NCI-H2029 (cell line): ENCODE measurements around the gene WASF2.
"Not testable (repeated sequence)": the region's sequence is repeated elsewhere in the genome, so short reads cannot be mapped to it uniquely, and the experiment has no call there.

Source experiments
- DNase-seq: peaks from one replicate; lab custom pipeline; 2025; lab: John Stamatoyannopoulos, UW

Gene WASF2

DNA sequence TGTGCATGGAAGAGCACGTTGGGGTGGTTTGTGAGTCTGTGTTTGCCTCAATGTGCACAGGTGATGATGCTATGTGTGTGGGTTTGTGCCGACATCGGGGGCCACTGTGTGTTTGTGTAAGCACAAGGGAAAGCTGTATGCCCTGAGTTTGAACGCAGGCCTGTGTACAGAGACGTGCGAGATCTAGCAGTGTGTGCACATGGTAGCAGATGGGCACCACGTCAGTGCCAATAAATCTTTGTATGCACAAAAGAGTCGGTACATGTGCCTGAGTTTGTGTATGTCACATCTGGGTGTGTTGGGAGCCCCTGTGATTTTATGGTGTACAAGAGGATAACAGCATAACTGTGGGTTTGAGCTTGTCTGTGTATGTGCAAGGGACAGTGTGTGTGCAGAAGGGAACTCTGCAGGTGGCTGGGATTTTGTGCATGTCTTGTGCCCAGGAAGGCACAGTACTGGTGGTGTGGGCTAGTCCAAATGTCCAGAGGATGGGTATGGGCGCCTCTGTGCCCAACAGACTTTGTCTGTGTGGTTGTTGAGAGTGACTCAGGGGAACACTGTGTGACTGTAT, 32.0 kb upstream of the WASF2 start:
- no peak for DNase-seq

DNA sequence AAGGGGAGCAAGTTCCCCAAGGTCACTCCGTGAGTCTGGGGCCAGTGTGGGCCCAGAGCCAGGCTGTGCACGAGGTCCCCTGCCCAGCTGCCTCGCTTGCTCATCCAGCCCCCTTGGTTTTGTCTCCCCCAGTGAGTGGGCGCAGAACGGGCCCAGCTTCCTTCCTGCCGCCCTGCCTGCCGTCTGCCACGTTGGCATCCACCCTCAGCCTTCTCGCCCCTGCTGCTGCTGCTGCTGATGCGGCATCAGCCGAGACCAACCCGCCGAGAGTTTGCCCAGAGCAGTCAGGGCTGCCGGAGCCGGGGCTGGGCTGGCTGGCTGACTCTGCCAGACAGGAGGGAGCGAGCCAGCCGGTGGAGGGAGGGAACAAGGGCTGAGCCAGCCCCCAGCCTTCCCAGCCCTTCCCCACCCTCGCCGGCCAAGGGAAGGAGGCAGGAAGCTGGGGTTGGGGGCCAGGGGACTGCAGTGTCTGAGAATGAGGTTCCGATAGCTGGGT, 31.4 kb upstream of the WASF2 start:
- no peak for DNase-seq

DNA sequence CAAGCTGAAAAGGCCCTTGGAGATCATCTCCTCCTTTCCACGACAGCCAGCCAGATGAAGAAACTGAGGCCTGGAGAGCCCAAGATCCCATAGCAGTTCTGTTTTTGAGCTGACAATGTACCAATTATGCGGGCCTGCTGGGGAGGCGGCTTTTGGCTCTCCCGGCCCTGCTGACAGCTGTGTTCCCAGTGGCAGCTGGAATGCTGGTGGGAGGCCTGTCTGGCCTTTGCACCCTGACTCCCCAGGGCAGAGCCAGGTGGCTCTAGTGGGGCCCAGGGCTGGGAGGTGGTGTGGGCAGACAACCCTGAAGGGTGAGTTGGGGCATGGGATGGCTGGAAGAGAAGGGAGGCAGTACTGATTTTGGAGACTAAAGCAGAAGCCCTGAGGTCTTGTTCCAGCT, 30.7 kb upstream of the WASF2 start:
- DNase-seq = no peak

DNA sequence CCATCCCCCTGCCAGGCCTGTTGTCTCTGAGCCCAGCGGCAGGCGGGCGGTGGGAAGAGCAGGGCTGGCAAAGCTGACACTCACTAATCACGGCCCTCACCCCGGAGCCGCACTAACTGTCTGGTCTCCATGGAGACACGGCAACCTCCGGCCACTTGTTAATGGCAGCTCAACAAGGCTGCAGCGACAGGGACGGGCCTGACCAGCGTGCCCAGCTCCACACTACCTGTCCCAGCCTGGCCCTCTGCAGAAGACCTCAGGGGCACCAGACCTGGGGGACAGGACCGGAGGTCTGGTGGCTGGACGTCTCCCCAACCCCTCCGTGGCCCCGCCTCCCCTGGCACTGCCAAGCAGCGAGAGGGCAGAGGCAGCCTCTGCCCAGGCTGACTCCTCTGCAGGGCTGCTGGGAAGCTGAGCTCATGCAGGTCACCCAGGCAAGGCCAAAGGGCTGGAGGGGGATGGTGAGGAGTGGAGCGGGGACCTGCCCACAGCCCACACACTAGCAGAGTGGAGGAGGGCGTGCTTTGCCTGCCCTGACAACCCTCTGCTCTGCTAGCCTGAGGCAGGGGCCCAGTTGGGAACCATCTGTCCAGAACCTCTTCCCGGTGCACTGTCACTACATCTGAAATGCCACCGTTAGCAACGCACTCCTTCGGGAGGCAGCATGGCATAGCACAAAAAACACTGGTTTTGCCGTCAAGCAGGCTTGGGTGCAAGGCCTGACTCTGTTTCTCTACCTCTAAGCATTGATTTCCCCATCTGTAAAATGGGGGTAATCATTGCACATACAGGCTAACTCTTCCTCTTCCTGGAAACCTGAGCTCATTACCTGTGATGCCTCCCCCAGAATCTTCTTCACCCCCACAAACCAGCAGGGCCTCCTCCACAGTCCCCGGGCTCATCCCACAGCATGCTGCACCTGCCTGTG, 29.6 kb upstream of the WASF2 start:
- peak; percentile 53 for DNase-seq

DNA sequence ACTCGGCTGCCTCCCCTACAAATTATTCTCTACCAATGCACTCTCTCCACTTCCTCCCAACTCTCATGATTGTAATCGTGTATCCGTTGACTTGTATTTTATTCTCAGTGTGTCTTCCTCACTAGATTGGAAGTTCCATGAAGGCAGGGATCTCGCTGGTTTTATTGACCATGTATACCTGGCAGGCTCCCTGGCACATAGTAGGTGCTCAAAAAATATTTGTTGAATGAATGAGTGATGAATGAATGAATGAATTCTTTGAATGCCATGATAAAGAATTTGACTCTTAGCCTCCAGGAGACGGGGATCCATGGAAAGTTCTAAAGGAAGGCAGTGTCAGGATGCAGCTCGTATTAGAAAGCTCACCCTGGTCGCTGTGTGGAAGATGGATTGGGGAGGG, 28.8 kb upstream of the WASF2 start:
- DNase-seq = no peak

DNA sequence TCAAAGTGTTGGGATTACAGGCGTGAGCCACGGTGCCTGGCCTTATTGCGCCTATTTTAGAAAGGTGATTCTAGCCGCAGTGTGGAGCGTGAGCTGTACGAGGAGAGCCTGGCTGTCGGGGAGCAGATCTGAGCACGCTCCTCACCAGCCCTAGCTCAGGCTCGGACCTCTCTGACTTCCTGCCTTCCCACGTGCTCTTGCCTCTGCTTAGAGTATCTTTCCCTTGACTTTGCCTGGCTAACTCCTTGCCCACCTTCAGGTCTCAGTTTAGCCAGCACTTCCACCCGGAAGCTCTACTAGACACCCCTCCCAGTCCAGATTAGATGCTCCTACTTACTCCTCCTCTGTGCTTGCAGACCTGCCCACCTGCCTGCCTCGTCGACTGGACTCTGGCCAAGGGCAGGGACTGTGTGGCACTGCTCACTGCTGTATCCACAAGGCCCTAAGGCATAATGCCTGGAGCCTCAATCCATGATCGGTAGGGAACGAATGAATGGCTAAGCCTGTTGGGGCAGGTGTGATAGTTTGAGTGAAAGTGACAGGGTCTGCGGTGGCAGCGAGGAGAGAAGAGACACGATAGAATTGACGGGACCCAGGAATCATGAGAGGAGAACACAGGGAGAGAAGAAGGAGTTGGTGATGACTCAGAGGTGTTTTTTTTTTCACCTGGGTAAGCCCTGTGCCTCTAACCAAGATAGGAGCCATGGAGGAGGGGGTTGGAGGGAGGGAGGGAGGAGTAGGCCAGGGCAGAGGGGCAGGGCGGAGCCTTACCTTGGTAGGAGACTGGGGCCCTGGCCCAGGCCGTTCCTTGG, 28.1 kb upstream of the WASF2 start:
- peak; percentile 52 for DNase-seq

DNA sequence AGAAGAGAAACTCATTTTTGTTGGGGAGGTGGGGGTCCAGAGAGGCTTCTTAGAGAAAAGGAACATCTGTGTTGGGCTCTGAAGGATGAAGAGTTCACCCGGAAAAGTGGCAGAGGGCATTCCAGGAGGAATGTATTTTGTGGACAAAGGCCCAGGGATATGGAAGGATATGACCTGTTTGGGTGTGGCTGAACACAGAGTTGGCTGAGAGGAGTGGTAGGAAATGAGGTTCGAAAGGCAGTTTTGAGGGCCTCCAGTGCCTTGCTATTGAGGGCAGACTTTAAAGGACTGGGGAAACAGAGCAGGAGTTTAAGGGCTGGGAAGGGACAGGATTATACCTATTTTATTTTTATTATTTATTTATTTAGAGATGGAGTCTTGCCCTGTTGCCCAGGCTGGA, 27.3 kb upstream of the WASF2 start:
- no peak for DNase-seq

DNA sequence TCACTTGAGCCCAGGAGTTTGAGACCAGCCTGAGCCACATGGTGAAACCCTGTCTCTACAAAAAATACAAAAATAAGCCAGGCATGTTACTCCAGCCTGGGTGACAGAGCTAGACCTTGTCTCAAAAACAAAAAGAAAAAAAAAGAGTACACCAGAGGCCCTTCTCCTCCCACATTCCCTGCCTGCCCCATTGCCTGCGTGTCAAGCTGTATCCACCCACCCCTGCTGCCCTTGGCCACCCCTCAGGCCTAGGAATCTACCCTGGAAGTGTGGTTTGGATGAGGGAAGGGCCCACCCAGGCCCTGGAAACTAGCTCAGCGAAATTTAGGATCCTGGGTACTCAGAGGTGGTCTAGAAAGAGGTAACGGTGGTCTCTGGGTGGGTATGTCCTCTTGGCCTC, 25.7 kb upstream of the WASF2 start:
- DNase-seq = no peak

DNA sequence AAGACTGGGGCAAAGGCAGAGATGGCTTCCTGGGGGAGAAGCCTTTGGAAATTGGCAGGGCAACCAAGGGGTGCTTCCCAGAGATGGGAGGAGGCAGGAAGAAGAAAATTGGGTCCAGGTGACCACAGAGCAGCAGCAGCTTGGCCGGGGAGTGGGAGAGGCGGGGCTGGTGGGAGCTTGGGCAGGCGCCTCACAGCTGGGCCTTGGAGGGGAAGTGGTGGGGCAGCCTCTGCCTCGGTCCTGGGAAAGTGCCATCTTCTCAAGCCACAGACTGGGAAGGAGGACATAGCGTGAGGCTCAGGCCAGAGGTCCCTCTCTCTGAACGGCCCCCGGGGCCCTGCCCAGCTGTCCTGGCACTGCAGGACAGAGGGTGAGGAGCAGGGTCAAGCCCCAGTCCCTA, 24.0 kb upstream of the WASF2 start:
- no peak for DNase-seq

DNA sequence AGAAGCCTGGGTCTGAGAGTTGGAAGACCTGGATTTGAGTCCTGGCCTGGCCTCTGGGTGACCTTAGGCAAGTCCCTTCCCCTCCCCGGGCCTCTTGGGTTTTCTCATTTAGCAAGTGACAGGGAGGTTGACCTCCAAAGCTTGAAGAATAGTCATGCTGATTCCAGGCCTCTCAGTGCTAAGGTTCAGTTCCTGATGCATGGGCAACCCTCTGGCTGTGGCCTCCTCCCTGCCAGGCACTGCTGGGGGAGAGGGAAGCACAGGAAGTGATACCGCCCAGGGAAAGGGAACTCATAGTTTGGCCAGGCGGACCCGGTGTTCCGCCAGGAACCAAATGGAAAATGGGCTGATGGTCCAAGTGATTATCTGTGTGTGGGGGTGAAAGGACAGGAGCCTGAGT, 23.6 kb upstream of the WASF2 start:
- no peak for DNase-seq

DNA sequence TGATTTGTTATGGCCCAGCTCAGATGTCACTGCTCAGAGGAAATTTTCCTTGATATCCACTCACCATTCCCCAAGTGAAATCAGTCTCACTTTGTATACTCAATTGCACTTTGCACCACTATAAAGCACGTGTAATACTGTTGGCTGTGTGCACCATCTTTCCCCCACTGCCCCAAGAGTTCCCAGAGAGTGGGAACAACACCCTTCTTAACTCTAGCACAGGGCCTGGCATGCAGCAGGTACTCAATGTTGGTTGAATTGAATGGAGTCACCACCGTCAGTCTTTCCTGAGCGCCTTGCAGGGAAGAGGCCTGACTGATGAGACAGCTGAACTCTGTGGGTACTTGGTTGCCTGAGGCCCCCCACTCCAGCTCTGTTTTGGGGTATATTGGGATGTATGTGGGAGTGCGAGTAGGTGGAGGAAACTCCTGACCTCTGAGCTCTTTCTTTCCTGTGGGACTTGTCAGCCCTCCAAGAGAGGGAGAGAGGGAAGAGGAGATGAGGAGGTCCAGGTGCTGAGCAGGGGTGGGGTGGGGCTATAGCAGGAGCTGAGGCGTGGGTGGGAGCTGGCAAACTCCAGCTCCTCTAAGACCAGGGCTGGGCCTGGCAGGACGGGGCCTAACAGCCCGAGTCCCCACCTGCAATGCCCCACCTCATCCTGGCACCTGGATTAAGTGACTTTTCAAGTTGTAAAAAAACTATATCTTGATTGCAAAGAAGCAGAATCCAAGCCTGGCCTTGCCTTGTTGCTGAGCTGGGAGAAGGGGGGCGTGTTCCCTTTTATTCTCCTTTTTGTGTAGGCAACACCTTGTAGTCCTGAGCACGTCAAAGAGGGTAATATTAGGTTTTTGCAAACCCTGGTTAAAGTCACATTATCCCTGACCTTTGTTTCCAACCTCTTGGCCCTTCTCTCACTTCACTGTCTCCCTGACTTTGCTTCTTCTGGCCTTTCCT, 19.4 kb upstream of the WASF2 start:
- no peak for DNase-seq

DNA sequence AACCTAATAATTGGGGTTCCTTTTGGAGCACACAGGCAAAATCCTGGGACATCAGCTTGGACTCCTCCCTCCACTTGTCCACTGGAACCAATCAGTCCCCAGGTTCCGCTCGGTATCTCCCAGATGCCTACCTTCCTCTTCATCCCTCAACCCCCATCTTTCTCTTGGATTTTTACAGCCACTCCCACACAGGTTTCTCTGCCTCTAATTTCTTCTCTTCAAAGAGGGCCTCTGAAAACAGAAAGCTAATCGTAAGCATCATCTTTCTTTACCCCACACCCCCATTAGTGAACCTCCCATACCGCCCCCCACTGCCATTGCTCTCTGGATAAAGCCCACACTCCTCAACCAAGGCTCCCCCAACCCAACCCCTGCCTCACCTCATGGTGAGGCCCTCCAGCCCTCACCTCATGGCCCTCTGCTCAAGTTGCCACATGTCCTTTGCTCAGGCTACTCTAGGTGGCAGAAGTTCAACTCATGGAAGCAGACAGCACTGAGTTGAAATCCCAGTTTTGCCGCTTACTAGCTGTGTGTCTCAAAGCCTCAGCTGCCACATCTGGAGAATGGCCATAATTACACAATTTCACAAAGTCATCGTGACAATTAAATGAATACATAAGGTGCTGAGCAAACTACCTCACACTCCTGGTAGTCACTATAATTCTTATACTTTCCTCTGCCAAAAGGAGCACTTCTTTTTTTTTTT, 18.1 kb upstream of the WASF2 start:
- DNase-seq = no peak

DNA sequence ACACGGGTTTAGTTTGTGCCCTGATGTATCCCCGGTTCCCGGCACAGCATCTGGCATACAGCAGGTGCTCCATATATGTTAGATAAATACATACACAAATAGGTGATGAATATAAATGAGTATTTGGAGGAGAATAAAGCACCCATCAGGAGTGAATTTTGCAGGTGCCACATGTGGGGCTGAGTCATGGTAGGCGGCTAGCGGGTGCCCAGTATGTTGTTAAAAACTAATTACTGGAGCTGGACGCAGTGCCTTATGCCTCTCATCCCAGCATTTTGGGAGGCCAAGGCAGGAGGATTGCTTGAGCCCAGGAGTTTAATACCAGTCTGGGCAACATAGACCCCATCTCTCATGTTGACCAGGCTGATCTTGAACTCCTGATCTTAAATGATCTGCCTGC, 16.7 kb upstream of the WASF2 start:
- no peak for DNase-seq

DNA sequence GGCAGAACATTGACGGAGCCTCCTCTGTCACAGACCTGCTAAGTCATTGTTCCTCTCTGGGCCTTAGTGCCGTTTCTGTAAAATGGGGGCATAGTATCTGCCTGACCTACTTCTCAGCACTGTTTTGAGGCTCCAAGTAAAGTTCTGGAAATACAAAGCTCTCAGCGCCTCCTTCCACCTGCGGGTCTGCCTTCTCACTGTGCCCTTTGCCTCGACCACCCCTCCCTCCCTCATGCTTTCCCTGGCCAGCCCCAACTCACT, 15.4 kb upstream of the WASF2 start:
- no peak for DNase-seq

DNA sequence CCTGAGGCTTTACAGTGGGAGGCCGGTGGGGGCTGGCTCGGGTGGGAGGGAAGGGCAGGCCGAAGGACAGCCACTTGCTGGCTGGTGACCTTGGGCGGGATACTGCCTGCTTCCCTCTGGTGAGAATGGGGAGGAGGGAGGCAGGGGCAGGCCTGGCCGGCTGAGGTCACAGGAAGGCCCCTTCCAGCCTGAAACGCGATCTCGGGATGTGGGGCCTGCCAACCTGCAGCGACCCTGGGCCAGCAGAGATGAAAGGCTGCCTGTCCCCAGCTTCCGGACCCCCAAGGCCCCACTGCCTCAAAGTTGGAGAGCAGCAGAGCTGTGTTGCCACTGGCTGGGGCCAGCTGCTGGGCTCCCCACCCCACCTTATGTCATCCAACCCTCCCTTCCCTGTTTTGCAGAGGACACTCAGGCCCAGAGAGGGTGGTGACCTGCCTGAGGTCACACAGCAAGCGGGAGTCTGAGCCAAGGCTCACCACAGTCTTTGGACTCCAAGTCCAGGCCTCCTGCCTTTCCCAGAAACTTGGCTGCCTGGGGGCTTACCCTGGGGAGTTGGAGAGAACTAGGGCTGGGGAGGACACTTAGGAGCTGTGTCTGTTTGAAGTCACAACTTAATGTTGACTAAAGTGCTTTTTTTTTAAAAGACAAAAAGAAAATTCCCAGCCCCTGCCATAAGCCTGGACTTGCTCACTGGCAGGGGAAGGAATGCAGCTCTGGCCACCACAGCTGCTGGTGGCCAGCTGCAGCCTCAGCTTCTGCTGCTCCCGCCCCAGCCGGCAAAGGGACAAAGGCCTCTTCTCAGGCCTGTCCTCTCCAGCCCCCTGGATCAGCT, 14.8 kb upstream of the WASF2 start:
- DNase-seq = no peak

DNA sequence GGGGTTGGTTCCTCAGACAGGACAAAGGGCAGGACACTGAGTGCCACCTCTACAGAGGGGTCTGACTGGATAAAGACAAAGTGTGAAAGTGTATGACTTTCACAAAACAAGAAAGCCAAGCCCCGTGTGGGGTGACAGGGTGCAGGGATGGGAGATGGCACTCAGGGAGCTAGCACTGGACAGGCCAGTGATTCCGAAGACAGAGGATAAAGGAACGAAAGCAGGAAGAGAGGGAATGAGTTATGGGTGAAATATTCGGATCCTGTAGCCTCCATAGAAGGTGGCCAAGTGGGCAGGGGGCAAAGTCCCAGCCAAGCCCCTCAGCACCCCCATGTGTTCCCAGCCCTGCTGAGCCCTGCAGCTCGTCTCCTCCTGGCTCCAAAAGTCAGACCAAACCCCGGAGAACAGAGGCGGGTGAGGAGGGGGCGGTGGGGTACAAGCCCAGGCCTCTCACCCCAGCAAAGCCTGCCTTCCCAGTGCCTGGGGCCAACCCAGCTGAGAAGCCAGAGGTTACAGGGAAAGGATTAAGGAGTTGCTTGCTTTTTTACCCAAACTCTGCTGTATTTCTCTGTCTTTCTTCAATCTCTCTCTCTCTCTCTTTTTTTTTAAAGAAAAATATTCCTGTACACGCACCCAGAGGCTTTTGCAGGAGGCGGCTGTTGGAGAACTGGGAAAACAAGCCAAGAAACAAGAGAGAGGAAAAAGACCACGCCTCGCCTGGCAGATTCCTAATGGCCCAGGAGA, 14.0 kb upstream of the WASF2 start:
- DNase-seq = no peak

DNA sequence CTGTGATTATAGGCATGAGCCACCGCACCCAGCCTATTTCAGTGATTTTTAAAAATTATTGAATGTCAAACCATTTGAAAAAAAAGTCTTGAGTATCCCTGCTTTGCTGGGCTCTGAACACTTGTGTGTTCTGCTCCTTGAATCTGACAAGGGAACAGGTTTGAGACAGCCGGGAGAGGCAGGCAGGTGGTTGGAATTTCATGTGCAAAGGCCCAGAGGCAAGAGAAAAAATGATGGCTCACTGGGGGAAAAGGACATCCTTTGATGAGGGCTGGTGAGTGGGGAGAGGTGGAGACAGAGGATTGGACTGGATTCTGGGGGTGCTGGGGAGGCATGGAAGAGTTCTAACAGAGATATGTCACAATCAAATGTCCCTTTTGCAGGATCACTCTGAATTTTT, 13.1 kb upstream of the WASF2 start:
- DNase-seq = no peak

DNA sequence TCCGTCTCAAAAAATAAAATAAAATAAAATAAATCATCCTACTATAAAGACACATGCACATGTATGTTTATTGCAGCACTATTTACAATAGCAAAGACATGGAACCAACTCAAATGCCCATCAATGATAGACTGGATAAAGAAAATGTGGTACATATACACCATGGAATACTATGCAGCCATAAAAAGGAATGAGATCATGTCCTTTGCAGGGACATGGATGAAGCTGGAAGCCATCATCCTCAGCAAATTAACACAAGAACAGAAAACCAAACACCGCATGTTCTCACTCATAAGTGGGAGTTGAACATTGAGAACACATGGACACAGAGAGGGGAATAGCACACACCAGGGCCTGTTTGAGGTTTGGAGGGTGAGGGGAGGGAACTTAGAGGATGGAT, 11.2 kb upstream of the WASF2 start:
- DNase-seq = not testable (repeated sequence)

DNA sequence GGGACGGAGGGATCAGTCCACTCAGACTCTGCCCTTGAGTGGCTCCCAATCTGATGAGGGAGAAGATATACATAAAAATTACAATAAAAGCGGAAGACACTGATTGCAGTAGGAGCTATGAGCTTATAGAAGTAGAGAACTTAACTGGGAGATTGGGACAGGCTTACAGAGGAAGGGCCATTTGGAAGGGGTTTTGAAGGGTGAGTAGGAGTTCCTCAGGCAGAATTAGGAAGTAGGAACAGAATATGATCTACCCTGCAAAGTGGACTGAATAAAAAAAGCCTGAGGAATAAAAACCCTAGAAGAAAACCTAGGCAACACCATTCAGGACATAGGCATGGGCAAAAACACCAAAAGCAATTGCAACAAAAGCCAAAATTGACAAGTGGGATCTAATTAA, 9.2 kb upstream of the WASF2 start:
- no peak for DNase-seq
